ENCODE data around the gene MAP1S. TPM values are rescaled to one million over a fixed set of nuclear protein-coding genes. Genes with fewer than 3 reads are reported as not detected.

MAP1S gene
- polyA plus RNA-seq, 5 donors: 22.2 to 41.4 (median 29.4) TPM

DNA sequence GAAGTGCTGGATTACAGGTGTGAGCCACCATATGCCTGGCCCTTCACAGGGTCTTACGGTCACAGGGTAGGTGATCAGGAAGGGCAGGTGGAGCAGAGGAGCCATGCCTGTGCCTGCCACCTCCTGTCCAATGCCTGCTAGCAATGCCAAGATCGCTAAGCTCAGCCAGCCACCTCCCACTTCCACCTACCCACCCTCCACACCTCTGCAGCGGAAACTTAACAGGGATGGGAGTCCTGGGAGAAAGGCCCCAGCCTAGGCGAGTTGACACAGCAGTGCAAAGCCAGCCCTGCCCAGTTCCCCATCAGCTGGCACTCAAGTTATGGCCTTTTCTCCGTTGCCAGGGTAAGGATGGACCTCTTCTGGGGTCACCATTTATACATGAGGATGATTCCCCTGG lies 16.1 kb downstream of the MAP1S start:
- no peak for DNase-seq

DNA sequence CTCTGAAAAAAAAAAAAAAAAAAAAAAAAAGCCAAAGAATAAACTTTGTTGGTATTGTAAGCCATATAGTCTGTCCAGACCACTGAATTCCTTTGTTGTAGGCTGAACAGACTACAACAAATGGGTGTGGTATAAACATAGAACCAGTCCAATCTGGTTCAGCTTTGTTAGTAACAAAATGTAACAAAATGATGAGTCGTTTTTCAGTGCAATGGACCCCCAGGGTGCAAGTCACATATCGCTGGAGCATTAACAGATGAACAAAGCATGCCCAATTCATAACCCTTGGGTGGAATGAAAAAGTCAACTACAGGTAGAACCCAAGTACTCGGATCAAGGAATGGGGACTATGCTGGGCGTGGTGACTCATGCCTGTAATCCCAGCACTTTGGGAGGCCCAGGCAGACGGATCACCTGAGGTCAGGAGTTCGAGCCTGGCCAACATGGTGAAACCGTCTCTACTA lies 18.4 kb downstream of the MAP1S start:
- DNase-seq: no peak

DNA sequence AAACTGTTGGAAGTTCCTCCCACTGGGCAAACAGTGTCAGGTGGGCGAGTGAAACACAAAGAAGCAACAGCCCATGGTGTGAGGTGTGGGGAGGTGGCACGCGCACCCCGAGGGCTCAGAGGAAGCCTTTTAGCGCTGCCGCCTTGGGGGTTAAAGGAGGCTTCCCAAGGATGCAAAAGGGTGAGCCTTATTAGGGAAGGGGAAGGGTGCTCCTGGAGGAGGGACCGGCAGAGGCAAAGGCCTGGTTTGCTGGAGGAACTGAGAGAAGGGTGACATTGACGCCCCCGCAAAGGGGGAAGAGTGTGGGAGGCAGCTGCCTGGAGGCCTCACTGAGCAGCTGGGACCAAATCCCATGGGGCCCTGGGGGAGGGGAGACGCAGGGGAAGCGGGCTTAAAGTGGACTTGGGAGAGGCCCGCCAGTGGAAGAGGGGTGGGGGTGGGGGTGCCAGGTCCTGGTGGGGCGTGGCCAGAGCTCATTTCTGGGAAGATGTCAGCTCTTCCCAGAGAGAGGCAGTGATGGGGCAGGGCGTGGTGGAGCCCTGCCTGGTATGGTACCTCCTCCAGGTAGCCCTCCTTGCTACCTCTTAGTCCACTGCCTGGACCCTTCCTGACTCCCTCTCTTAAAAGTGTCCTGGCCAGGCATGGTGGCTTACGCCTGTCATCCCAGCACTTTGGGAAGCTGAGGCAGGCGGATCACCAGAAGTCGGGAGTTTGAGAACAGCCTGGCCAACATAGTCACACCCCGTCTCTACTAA lies 20.0 kb downstream of the MAP1S start:
- DNase-seq: no peak

DNA sequence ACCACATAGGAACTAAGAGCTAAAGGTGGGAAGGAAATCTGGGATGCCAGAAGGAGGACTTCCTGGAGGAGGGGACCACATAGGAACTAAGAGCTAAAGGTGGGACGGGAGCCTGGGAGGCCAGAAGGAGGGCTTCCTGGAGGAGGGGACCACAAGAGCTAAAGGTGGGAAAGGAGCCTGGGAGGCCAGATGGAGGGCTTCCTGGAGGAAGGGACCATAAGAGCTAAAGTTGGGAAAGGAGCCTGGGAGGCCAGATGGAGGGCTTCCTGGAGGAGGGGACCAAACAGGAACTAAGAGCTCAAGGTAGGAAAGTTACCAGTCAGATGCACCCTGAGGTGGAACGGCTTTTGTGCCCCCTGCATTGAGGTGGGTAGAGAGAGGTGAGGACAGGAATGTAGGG lies 22.2 kb downstream of the MAP1S start:
- DNase-seq: no peak

DNA sequence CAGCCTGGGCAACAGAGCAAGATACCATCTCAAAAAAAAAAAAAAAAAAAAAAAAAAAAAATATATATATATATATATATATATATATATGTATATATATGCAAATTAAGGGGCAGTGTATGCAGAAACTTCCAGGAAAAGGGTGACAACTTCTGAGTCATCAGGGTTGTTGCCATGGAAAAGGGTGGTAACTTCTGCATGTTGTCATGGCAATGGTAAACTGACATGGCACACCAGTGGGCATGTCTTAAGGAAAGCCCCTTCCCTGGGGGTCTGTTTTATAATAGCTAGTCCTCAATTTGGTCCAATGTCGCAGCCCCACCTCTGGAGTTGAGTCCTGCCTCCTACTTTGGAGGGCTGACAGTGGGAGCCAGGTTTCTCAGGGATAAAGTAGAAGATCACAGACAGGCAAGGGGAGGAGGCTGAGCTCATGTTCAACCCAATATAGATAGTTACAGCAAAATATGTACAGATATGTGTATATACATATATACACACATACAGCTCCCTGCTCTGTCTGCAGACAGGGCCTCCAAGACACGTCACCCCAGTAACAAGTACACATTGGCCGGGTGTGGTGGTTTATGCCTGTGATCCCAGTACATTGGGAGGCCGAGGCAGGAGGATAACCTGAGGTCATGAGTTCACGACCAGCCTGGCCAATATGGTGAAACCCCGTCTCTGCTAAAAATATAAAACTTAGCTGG lies 24.7 kb downstream of the MAP1S start:
- no peak for DNase-seq

DNA sequence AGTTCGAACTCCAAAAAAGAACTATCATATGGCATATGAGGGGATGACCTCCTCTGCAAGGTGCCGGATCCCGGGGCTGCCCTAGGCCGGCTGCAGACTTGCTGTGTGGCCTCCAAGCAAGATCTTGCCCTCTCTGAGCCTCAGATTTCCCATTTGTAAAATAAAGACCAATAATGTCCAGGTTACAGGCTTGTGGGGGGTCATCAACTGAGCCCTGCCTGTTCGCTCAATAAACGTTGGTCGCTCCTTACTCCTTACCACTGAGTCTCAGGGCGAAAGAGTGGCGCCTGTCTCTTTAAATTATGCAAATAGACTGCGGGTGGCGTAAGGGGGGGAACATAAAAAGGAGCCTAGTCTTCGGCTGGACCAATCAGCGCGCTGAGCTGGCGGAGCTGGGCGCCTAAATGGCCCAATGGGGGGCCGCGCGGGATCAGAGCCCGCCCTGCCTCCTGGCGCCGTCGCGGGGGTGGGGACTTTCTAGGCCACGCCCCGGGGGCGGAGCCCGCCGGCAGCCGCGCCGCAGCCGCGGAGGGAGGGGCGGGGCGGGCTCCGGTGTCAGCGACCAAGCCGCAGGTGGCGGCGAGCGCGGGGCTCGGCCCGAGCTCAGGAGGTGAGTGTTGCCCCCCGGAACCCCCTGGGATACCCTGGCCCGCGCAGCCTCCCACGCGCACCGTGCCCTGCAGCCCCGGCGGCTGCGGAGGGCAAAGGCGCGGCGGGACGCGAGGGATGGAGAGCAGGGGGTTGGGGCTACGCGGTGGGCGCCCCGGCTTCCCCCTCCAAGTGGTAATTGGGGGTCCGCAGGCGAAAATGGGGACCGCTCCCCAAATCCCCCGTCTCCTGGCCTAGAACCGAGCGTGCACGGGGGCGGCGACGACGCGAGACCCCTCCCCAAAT lies 28.2 kb downstream of the MAP1S start:
- DNase-seq: peak; percentile 72 to 74

DNA sequence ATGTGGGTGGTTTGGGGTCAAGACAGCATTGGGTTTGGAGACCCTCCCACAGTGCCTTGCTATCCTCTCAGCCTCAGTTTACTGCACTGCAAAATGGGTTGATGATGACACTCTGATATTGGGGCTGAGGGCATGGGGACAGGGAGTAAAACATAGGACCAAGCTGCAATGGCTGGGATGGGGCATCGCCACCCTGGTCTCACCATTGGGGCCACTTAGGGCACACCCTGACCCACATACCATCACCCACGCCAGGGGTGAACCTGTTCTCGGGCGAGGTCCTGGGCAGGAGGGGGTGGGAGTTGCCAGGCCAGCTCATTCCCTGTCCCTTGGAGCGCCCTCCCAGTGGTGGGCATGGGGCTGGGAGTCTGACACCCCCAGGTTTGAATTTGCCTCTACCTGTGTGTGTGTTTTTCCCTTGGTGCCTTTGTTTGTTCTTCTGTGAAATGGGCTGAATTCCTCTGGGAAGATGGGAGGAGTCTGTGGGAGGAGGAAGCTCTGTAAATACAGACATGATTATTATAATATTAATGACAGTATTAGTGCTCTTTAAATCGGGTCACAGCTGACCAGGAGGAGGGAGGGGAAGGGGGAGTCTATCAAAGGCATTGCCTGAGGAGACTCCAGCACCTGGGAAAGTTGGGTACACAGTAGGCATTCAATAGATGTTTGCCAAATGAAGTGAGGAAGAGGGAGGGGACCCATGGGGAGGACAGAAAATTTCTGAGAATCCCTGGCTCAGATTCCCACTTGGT lies 29.8 kb downstream of the MAP1S start:
- no peak for DNase-seq

DNA sequence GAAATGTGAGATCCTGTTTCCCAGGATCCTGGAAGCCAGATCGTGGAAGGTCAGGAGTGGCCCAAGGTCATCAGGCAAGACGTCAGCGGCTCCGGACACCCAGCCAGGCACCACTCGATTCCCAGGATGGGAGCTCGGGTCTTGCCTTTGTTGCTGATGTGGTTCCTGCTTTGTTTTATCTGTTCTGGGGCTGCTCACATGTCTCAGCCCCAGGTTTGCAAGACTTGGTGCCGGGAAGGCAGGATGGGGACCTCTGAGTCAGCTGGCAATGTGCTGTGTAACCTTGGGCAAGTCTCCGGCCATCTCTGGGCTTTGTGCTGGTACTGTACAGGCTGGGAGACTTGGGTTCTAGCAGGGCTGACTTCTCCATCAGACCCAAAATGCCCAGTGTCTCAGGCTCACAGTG lies 30.6 kb downstream of the MAP1S start:
- no peak for DNase-seq

DNA sequence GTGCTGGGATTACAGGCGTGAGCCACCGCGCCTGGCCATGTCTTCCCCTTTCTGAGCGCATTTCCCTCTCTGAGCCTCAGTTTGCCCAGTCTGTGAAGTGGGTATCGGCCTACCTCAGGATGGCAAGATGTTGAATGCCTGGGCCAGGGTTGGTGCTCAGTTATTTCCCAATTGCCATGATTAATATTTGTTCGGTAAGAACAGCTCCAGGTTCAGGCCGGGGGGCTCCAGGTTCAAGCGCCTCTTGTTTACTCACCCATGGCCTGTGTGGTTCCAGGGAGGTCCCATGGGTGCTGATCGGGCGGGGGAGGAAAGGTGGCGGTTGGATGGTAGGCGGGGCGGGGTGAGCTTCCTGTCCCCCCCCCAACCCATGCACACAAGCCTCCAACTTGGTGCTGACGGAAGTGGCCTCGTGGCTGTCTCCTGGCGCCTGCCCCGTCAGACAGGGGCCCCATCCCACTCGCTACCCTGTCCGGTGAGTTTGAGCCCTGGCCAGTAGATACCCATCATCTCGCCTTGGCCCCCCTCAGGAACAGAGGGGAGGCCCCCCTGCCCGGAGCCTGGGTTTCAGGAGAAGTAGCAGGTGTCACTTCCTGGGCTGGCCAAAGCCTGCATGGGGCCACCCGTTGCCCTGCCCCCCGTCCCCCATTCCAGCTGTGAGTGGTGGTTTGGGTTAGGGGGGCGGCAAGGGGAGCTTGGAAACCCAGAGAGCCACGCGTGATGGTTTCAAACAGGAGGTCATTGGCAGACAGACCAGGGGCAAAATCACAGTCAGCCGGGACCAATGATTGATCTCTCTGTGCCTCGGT lies 32.0 kb downstream of the MAP1S start, which contains the start of gene FCHO1:
TSS of gene FCHO1 (plus strand) at position 375 of the 809 bp plus-strand sequence. CDS start 3,688 bp downstream, outside the sequence.
- DNase-seq: no peak

DNA sequence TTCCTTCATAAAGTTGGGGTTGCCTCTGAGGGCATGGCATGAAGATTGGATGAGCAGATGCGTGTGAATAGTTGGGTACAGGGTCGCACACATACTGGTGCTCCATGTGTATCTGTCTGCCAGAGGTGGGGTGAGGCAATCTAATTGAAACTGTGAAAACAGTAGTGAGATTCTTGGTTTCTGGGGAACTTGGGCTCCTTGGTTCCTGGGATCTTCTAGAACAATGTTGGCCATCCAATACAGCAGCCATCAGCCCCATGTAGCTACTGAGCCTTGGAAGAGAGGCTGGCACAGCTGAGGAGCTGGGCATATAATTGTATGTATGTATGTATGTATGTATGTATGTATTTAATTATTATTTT lies 32.6 kb downstream of the MAP1S start:
- no peak for DNase-seq

DNA sequence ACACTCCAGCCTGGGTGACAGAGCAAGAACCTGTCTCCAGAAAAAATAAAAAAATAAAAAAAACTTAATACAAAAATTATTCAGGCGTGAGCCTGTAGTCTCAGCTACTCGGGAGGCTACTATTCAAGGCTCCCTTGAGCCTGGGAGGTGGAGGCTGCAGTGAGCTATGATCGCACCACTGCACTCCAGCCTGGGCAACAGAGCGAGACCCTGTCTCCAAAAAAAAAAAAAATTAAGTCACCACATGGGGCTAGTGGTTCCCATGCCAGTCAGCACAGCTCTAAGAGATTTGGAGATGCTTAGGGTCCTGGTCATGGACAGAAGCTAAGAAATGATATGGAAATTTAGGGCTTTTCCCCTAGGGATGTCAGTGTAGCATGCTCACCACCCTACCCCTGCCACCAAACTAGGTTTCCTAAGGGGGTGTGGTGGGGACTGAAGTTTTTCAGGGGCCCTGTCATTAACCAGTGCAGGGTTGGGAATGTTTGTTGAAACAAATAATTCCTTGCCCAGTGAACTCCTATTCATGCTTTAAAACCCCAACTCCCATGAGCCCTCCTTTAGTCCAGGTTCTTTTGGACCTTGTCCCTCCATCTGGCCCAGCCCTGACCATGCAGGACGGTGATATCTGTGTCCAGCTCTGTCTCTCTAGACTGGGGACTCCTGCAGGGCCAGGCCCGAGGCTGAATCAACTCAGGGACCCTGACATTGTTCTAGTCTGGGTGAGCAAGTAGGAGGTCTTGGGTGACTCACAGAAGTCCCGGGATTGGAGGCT lies 33.8 kb downstream of the MAP1S start:
- no peak for DNase-seq

DNA sequence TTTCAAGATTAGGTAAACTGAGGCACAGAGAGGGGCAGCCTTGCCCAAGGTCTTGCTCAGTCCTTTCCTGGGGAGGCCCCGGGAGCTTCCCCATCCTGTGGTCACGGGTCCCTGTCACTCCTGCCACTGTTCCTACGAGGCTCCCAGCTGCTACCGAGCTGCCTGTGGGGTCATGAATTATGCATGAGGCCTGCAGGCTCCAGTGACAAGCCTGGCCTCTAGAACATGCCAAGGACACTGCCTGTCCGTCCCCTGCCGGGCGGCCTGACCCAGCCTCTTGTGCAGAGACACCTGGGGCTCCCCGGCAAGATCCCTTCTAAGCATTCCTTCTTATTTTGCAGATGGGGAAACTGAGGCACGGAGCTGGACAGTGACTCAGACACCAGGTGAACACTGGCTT lies 34.7 kb downstream of the MAP1S start:
- DNase-seq: no peak

DNA sequence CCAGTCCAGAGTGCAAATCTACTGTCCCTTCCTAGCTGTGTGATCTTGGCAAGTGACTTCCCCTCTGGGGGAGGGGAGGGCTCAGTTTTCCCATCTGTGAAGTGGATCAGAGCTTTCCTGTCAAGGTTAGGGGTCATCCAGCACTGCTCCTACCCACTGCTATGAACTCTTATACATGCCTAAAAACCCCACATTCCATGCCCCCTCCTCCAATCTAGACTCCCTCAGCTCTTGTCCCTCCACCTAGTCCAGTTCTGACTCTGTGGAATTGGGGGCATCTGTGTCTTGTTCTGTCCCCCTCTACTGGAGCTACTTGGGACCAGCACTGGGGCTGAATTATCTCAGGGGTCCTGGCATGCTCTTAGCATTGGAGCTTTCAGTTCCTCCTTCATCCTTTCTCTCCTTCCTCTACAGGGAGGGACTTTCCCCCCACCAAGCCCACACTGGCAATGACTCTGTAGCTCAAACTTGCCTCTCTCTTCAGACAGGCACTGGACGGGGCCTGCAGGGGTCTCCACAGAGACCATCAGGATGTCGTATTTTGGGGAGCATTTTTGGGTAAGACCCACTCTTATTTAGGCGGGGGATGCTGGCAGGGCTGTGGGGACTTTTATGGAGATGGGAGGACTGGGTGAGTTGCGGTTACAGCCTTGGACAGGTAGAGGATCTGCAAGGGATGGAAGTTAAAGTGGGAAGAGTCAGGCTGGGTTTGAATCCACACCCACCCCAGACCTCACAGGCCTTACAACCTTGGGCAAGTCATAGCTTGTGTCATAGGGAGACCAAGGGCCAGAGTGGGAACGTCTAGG lies 35.6 kb downstream of the MAP1S start:
- DNase-seq: no peak

DNA sequence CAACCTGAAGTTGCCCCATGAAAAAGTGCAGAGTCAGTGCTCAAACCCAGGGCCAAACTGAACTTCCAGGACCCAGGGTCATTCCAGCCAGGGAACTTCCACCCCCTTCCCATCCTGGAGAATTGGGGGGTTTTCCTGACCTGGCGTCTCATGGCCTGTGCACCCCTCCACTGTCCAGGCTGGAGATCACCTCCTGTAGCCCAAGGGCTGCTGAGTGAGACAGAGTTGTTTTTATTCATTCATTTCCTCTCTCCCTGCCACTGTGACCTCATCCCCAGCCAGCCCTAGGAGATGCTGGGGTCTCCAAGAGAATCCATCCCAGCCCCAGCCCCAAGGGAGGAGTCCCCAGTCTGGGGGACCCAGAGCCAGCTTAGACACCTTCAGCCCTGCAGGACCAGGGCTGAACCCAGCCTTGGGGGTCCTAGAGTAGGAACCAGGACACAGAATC lies 36.2 kb downstream of the MAP1S start:
- no peak for DNase-seq

DNA sequence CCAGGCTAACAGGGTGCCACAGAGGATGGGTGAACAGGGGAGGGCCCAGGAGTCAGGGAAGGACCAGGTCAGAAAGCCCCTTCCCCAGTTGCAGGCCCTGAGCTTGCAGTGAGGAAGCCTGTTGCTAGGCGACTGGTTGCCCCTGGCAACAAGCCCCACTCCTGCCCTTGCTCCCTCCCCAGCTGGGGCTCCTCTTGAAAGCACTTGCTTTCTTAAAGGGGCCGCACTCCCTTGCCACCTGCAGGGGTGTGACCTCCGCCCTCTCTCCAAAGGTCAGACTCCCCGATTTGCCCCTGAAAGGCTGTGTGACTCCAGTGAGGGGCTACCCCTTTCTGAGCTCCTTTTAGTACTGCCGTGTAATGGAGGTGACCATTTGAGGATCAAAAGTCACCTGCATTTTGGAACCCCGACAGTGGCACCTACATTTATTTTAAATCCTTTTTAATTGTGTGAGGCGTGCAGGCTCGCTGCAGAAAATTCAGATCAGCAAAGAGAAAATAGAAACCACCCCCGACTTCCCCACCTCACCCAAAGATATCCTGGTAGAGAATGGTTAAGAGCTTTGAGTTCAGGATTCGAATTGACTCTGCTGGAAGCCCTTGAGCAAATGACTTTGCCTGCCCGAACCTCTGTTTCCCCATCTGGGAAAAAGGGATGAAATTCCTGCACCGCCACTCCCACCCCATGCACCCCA lies 36.8 kb downstream of the MAP1S start:
- DNase-seq: no peak

DNA sequence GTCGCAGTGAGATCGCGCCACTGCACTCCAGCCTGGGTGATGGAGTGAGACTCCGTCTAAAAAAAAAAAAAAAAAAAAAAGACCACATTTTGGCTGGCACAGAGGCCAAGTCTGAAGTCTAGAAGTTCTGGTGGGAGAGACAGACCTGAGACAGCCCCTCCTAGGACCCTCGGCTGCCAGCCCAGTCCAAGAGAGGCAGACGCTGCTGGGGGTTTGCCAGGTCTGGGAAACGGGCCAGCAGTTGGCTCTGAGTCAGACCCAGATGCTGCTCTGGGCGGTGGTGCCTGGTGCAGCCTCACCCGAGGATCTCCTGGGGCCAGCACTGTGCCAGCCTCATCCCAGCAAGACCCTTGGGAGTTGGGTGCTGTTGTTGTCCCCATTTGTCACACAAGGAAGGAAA lies 37.8 kb downstream of the MAP1S start:
- no peak for DNase-seq

DNA sequence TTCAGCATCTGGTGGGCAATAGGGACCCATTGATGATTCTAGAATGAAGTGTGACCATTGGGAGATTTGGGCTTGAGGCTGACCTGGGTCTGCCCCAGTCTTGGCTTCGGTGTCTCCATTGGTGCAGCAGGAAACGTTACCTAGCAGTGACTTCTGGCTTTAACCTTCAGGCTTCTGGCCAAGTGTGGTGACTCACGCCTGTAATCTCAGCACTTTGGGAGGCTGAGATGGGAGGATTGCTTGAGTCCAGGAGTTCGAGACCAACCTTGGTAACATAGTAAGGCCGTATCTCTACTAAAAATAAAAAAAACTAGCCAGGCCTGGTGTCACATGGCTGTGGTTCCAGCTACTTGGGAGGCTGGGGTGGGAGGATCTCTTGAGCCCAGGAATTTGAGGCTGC lies 39.2 kb downstream of the MAP1S start:
- DNase-seq: no peak

DNA sequence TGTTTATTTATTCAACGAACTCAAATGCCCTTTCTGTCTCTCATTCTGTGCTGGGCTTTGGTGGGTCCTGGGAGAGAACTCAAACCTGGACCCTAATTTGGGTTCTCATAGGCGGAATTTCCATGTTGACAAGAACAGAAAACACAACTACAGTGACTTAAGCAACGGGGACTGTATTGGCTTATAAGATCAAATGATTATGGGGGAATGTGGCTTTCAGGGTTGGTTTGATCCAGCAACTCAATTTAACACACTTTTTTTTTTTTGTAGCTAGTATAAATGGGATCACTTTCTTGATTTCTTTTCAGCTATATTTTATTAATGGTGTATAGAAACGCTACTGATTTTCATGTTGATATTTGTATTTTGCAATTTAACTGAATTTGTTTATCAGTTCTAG lies 41.9 kb downstream of the MAP1S start:
- no peak for DNase-seq

All from right lung (tissue), 5 donors.